HG03139 (cell line): ENCODE data around the gene FBRSL1.
A peak's percentile ranks its signal among the peaks of the same experiment; 100 is the strongest.
"Not testable (repeated sequence)": the region's sequence is repeated elsewhere in the genome, so short reads cannot be mapped to it uniquely, and the experiment has no call there.

Experiments used
- ATAC-seq: cut with Tn5 transposase; IDR thresholded peaks from one replicate; pipeline ENCODE4 v1.9.1; 2021; ENCODE audit not compliant: unreplicated experiment

FBRSL1 gene

DNA sequence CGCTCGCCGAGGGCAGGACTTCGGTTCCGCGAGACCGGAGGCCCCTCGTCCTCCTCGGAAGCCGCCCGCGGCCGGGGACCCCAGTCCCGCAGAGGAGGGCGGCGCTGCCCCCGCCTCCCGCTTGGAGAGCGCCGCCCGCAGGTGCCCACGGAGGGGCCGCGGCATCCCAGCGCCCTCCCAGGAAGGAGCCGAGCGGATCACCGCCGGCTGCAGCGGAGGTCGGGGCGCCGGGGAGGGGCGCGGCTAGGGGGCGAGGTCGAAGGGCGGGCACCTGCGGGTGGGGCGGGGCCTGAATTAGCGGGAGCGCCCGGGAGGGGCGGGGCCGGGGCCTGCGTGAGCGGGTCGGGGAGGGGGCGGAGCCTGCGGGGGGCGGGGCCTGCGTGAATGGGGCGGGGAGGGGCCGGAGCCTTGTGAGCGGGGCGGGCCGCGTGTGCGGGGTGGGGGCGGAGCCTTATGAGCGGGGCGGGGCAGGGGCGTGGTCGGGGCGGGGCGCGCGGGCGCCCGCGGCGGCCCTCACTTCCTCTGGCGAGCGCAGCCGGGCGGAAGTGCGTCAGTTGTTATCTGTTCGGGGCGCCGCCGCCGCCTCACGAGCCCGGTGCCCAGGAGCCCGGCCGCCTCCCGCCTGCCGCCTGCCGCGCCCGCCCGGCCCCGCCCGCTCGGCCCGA lies at the start of gene FBRSL1:
Gene FBRSL1 (plus strand): TSS at position 550 of the 665 bp plus-strand sequence.
- peak; percentile 55 for ATAC-seq

DNA sequence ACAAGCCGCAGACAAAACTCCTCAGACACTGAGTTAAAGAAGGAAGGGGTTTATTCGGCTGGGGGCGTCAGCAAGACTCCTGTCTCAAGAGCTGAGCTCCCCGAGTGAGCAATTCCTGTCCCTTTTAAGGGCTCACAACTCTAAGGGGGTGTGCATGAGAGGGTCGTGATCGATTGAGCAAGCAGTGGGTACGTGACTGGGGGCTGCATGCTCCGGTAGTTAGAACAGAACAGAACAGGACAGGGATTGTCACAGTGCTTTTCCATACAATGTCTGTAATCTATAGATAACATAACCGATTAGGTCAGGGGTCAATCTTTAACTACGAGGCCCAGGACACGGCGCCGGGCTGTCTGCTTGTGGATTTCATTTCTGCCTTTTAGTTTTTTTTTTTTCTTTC lies 49.5 kb upstream of the FBRSL1 start:
- ATAC-seq = not testable (repeated sequence)

DNA sequence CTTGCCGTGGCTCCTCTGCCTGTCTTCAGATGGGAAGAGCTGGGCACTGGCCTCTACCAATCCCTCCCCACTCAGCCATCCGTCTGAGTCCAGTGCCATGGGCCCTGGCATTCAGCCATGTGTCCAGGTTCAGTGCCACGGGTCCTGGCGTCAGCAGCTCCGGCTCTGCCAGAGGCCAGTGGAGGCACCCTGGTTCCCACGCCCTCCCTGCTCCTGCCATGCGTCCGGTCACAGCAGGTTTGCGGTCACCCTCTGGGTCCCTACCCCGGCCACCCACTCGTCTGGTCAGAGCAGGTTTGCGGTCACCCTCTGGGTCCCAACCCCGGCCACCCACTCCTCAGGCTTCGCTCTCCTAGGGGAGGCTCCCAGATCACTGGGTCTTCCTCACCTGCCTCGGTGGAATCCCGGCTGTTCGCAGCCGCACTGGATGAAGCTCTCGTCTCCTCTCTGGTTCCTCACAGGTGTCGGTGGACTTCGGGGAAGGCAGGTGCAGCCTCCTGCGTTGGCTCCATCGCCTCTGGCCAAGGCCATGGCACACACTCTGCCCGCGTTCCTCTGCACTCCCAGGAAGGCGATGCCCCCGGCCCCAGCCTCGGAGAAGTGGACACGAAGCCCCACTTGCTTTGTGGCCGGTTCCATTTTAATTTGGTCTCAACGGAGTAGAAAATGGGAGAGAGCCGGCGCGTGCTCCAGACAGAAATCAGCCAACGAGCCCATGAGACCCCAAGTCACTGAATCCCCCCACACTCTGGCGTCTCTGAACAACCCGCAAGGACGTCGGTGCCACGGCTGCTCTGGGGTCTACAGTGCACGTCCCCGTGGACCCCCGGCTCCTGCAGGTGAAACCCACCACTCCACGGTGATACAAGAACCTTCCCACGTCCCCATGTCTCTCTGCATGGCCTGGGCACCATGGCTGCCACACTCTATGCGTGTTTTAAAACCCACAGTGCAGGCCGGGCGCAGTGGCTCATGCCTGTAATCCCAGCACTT lies 47.8 kb upstream of the FBRSL1 start:
- no peak for ATAC-seq

DNA sequence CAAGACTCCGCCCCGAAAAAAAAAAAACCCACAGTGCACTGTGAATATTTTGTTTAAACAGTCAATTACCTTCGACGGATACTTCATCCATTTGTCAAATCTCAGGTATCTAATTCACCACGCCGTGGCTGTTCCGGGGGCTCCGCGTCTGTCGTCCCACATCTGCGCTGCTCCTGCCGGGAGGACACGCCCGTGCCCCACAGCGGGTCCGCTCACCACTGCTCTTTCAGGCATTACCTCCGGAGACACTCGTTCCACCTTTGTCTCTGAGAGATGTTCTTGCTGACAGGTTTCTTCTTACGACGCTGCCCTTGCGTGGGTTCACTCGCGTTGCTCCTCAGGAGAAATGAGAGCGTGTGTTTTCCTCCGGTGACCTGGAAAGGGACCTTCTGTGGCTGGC lies 46.9 kb upstream of the FBRSL1 start:
- no peak for ATAC-seq

DNA sequence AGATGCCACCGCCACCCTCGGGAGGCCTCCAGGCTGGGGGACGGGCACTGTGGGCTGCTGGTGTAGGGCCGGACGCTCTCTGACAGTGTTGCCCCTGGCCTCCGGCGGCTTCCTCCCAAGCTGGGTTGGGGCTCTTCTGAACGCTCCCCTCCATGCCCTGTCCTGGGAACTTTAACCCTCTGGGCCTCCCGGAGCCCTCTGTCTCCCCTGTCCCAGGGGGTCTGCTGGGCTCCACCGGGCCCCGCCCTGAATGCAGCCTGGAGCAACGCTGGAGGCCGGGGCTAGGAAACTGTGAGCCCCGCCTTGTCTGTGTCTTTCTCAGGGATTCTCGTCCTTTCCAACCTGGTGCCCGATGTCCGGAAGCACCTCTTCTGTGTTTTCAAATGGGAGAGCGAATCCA lies 45.7 kb upstream of the FBRSL1 start:
- no peak for ATAC-seq

DNA sequence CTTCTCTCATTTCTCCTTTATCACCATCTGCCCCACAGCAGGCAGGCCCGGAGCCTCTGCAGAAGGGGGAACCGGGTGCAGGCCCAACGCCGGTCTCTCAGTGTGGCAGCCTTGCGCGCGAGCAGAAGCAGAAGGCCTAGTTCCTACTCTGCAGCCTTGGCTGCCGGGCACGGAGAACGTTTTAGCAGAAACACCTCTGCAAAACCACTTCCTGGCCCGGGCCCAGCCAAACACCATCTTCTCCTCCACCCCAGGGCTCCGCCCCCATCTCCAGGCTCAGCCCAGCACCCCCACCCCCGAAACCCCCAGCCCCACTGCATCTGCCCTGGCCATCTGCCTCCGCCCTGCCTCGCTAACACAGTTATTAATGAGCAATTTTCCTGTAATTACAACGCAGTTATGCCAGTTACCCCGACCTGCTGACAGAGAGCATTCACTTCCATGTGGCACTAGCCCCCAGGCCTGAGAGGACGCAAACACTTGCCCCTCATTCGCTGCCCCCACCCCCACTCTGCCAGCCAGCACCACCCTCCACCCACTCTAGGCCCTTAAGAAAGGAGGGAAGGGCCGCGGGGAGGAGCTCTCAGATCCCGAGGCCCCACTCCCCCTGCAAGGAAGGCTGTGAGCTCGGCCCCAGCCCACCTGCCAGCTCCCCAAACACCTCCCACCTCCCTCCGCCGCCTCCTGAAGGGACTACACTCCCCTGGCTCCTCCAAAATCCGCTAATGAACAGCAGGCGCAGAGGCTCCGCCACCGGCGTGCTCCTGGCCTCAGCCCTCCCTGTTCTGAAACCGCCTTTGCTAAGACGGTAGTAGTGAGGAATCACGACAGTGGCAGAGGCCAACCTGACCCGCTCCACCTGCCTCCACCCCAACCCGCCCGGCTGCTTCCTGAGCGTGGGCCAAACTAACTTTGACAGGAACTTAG lies 44.7 kb upstream of the FBRSL1 start:
- ATAC-seq = no peak

DNA sequence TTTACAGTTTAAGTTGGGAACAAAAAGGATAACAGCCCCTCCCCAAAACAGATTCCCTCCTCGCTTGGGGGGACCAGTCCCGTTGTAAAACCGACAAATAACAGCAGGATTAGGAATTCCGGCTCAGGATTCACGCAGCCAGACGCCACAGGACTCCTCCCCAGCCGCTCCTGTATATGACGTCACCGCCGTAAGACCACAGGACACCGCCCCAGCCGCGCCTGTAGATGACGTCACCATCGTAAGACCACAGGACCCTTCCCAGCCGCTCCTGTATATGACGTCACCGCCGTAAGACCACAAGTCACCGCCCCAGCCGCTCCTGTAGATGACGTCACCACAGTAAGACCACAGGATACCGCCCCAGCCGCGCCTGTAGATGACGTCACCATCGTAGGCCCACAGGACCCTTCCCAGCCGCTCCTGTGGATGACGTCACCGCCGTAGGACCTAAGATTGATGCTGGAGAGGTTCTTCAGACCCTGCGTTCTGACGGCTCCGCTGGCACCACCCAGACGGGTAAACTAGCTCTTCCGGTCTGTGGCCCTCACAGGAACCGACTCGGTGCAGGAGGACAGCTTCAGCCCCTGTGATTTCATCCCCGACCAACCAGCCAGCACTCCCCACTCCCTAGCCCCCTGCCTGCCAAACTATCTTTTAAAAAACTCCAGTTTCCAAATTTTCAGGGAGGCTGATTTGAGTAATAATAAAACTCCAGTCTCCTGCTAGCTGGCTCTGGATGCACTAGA lies 43.9 kb upstream of the FBRSL1 start:
- ATAC-seq = no peak

DNA sequence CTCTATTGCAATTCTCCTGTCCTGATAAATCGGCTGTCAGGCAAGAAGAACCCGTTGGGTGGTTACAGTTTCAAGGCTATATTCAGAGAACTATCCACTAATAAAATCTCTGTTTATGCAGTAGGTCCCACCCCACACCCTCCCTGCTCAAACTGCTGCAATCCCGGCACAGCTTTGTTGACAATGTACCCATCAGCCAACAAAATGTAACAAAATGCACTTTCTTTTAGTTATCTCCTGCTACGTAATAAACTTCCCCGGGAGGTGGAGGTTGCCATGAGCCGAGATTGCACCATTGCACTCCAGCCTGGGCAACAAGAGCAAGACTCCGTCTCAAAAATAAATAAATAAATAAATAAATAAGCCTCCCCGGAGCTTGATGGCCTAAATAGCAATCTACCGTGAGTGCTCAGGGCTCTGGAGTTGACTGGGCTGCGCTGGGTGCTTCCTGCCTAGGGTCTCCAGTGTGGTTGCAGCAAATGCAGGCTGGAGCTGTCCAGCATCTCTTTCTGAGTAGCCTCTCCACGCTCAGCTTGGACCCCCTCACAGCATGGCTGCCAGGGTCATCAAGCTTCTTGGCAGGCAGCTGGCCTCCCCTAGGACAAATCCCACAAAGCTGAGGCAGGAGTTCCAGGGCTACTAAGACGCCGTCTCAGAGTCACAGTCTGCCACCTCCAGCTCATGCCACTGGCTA lies 43.2 kb upstream of the FBRSL1 start:
- no peak for ATAC-seq

DNA sequence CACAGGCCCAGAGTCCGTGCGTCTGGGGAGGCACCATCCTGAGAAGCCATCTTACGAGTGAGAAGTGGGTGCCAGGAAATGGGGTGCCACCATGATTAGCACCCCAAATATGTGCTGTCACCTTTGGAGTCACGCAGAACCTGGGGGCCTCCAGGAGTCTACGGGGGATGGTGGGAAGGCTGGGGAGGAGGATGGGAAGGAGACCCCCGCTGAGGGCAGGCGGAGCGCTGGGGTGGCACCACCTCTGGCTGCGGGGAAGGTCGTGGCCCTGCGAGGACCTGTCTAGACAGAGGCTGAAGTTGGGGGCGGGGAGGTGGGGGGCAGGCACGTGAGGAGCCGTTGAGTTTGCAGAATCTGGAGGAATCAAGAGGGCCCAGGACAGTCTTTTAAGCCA lies 42.6 kb upstream of the FBRSL1 start:
- no peak for ATAC-seq

DNA sequence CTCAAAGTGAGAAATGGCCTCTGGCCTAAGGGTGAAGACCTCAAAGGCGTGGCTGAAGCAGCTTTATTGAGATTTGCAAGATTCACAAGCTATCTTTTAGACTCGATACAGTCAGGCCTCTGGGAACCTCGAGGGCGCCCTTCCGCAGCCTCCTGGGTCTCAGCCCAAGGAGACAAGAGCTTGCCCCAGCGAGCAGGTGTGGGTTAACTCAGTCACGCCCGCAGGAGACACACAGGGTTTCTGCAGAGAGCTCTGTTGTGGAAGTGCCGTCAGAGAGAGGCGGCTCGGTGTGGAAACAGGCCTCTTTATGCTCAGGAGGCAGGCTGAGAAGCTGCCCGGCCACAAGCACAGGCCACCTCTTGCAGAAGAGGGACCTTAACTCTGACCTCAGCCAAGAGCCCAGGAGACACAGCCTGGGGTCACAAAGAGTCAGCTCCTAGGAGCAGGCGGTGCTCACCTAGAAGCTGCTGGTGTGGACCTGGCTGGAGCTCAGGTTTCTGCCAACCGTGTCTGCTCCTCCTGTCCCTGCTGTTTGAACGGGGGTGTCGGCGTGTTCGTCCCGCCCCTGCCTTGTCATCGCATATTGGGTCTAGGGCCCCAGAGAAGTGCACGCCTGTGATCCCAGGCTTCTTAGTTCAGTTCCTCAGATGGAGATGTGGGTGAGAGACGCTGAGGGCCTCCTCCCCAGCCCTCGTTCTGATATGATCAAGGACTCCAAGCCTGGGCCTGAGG lies 42.1 kb upstream of the FBRSL1 start:
- ATAC-seq = no peak

DNA sequence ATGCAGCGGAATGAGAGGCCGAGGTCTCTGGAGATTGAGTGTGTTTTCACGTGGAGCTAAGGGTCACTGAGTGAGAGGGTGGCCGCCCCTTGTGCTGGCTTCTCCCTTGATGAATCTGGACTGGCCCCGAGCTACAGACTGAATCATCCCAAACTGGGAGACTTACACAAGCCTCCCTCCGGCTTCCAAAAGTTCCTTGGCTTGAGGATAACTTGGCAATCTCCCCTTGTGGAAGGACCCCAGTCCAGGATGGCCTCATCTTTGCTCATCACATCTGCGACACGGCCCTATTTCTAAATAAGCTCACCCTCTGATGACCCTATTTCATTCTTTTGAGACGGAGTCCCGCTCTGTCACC lies 41.5 kb upstream of the FBRSL1 start:
- ATAC-seq = no peak

DNA sequence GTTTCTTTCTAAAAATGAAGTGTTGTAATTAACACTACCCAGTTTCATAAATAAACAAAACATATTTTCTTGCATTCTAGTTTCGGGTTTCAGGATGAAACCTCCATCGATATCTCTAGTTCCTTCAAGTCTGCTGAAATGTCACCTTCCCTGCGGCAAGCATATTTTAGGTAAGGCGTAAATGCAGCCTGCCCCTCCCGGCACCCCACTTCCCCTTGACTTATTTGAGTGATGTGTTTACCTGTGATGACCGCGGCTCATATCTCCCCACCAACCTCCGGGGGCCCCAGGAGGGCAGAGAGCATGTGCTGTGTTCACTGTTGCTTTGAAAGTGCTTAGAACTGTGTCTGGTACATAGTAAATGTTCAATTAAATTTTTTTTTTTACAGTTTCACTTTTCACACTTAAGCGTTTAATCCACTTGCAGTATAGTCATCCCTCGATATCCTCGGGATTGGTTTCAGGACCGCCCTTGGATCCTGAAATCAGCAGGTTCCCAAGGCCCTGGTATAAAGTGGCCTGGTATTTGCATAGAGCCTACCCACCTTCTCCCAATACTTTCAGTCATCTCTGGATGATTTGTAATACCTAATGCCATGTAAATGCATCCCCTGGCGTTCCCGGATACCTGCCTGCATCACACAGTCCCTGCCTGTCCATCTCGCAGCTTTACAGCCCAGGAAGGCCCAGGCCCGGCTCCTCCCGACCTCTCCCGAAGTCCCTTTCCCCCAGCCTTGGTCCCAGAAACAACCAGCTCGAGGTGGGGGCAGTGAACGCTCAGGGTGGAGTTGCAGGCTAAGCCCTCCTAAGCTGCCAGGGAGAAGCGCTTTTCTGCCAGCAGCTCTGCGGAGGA lies 40.2 kb upstream of the FBRSL1 start:
- ATAC-seq = peak; percentile 40

DNA sequence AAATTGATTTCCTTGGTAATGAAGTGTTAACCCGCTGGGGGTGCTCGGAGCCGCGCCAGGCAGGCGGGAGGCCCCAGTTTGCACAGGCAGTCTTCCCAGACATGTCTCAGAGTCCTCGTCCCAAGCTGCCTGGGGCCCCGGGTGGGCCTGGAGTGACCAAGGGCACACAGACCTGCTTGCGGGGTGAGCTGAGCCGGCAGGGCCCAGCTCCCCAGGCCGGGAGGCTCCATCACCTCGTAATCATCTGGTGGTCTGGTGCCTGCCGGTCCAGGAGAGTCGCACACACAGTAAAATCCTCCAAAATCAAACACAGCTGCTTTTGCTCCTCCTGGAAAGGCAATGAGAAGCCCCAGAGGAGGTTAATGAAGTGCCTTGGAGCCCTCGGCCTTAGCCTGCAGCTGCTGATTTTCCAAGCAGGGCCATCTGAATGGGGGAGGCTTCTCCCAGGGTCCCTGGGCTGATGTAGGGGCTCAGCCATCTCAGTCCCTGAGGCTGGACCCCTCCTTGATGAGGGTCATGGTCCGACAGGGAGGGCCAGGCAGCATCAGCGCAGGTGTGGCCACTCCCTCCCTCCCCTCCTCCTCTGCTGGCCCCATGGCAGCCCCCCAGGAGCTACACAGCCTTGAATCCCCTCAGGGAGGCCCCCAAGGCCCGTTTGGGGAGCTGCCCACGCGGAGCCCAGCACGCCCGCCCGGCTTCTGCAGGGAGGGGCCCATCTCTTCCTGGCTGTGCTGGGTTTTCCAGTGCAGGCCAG lies 39.4 kb upstream of the FBRSL1 start:
- no peak for ATAC-seq

DNA sequence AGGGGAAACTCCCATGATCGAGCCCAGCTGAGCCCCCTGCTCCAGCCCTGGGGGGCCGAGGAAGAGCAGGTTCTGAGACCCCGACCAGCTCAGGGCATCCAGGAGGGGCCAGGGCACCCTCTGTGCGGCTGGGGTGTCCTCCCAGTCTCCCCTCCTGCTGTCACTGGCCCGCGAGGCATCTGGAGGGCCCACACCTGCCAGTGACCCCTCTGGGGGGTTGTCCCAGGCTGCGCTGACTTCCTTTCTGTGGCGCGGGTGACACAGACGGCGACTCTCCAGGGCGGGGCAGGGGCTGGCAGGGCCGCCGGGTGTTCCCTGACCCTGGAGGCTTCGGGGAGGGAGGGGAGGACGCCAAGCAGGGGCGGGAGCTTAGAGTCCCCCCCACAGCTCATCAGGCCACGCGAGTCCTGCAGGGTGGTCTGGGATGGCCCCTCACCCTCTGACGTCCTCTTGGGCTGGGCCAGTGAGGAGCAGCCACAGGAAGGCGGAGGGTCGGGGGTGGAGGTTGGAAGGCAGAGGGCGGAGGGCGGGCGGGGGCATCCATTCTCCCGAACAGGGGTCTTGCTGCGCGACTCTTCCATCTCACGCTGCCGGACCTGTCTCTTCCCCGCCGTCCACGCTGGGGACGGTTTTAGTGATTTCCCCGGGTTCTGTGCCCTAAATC lies 38.6 kb upstream of the FBRSL1 start:
- ATAC-seq = no peak

DNA sequence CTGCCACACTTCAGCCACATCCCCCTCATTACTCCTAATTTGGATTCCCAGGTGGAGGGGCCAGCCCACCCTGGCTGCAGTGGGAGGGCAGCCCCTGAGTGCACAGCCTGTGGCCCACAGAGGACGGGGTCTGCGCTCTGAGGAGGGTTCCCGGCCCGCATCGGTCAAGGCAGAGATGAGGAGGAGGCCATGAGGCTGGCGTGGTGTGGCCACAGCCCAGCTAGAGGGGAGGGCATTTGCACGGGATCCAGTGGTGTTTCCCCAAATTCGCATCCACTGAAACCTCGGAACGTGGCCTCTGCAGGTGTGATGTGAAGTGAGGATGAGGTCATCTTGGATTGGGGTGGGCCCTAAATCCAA lies 38.1 kb upstream of the FBRSL1 start:
- no peak for ATAC-seq

DNA sequence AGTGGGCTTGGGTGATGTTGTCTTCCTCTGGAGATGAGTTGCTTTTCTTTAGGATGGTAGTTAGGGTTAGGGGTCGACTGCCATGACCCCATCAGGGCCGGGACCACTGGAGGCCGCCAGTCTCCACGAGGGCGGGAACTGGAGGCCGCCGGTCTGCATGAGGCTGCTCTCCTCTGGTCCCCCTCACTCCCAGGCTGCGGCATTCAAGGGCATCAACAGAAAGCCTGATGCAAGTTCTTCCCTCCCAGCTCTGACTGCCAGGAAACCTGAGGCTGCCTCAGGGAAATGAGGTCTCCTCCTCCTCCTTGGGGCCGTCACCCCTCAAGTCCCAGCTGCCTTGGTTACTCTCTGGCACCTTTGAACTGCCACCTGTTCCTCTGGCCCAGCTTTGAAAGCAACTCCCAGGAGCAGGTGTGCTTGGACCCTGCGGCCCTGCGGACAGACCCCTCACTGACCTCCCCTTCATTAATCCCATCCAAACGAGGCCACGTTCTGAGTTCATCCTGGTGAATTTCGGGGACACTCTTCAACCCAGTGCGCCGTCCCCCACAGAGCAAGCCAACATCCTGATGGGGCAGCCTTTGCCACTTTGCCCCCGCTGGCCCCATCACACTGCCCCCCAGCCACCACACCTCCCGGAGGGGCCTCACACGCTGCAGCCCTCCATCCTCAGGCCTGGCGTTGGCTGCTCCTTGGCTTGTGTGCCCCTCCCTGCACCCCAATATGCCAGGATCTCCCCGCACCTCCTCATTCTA lies 37.2 kb upstream of the FBRSL1 start:
- no peak for ATAC-seq
